GM19099 (cell line): Measurements from ENCODE around the gene SLC66A2.

ENCODE experiments used
- POLR2A ChIP-seq: IDR thresholded peaks from 3 replicates; pipeline ENCODE4 v1.6.1; 2011; ENCODE audit warnings: low read depth; ENCODE audit not compliant: insufficient read length; ENCODE audit errors: extremely low read depth

The SLC66A2 gene

GRCh38 chr18:79947054-79947755 is 4.2 kb downstream of the SLC66A2 start:
- no peak for TF ChIP-seq POLR2A

- TF ChIP-seq POLR2A = no peak
These were observed 6.1 kb downstream of the SLC66A2 start for GRCh38 chr18:79945118-79946042.

GRCh38 chr18:79944746-79945117 is 6.7 kb downstream of the SLC66A2 start:
- no peak for TF ChIP-seq POLR2A

GRCh38 chr18:79944126-79944731 is 7.2 kb downstream of the SLC66A2 start:
- TF ChIP-seq POLR2A = no peak

- TF ChIP-seq POLR2A = no peak
These were observed 7.8 kb downstream of the SLC66A2 start for GRCh38 chr18:79943608-79944125.

GRCh38 chr18:79942786-79943607 is 8.5 kb downstream of the SLC66A2 start:
- TF ChIP-seq POLR2A = no peak

- TF ChIP-seq POLR2A = no peak
These were observed 9.2 kb downstream of the SLC66A2 start for GRCh38 chr18:79942211-79942610.

- TF ChIP-seq POLR2A = no peak
These were observed 9.9 kb downstream of the SLC66A2 start for GRCh38 chr18:79941473-79942119.

GRCh38 chr18:79940814-79941472 is 10.5 kb downstream of the SLC66A2 start:
- no peak for TF ChIP-seq POLR2A

GRCh38 chr18:79940126-79940813 is 11.2 kb downstream of the SLC66A2 start:
- no peak for TF ChIP-seq POLR2A

- TF ChIP-seq POLR2A = no peak
These were observed 12.4 kb downstream of the SLC66A2 start for GRCh38 chr18:79939096-79939495.

- TF ChIP-seq POLR2A = no peak
These were observed 13.3 kb downstream of the SLC66A2 start for GRCh38 chr18:79938196-79938595.

- no peak for TF ChIP-seq POLR2A
These were observed 14.2 kb downstream of the SLC66A2 start for GRCh38 chr18:79937103-79937860.

GRCh38 chr18:79936641-79937040 is 14.8 kb downstream of the SLC66A2 start:
- no peak for TF ChIP-seq POLR2A
